ENCODE data around the gene TMF1. TPM values are rescaled to one million over a fixed set of nuclear protein-coding genes. Genes with fewer than 3 reads are reported as not detected.

The TMF1 gene
- total RNA-seq, 2 donors from 2014 or later = 68.1 to 84.5 TPM

DNA sequence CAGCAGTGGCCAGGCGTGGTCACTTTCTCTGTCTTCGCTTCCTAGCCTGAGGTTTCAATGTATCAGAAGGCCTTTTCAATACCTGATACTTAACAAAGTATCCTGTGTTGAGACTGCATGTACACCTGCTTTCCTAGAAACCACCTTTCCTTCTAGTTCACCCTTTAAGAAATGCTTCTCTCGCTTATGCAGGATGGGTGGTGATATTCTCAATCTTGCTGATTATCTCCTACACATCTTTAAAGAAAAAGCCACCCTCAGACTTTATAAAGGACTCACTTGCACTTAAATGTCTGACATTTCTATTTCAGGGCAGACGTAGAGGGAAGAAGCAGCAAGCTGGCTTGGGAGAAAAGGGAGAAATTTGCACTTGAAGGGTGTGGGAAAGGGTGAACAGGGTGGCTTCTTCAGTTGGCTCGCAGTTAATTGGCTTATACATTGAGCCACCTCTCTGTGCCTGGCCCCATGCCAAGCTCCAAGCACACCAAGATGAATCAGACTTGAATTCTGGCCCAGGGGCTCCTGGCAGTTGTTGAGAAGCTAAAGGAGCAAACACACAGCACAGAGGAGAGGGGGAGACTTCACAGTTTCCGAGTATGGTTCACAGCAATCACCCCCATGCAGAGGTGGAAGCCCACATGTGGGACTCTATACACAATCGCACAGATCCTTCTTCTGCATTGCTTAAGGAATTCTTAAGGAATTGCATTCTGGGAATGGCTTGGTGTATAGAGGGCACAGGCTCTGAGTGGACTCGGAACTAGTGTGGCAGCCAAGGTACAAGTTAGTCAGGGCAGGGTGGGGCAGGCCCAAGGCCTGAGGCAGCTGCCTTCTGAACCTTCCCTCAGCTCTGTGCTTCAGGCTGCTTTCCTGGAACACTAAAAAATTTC is 33.9 kb upstream of the TMF1 start:
- no peaks in the 10 kb centered on the region for H3K9me3 ChIP-seq (ENCODE audit: control insufficient read depth, low read length, poor library complexity, severe bottlenecking)
- ATAC-seq (no peak), DNase-seq (peak; percentile 29 to 52 (median 39))
- H3K27ac Mint-ChIP-seq = peak overlapping the region; percentile 97
- H3K27me3 Mint-ChIP-seq = no peaks in the 10 kb centered on the region
- H3K36me3 Mint-ChIP-seq (ENCODE audit: low read depth) = peaks cover 4% of the 10 kb centered on the region
- peak overlapping the region; percentile 96 for H3K4me3 Mint-ChIP-seq
- peaks cover 59% of the 10 kb centered on the region for H3K4me1 Mint-ChIP-seq

DNA sequence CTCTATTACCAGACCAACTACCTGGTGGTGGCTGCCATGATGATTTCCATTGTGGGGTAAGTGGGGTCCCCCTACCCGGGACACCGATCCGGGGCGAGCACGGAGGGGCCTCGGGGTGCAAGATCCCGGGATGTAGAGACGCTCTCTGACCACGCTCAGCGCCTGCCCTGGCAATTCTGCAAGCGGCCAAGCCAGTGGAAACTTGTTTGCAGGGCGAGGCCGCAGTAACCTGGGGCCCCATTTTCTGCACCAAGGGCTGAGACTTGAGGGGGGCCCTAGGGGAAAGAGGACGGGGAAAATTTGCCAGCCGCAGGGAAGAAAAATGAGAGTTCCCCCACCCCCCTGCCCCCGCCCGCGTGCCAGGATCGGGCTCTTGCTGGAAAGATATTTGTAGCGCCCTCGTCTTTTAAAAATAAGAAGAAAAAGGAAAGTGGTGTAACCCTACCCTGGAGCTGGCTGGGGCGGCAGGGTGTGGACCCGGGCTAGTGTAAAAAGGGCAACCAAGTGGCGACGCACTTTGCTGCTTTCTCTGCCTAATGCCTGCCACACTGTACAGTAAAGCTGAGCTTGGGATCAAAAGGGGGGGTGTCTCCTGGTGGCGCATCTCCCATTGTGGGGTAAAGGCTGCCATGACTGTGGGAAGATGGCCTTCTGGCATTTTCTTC is 33.2 kb upstream of the TMF1 start:
- ATAC-seq (peak; percentile 6), DNase-seq (no peak)
- H3K9me3 ChIP-seq (ENCODE audit: control insufficient read depth, low read length, poor library complexity, severe bottlenecking) = no peaks in the 10 kb centered on the region
- peak overlapping the region; percentile 96 for H3K4me3 Mint-ChIP-seq
- H3K4me1 Mint-ChIP-seq = peaks cover 54% of the 10 kb centered on the region
- peak overlapping the region; percentile 97 for H3K27ac Mint-ChIP-seq
- peaks cover 4% of the 10 kb centered on the region for H3K36me3 Mint-ChIP-seq (ENCODE audit: low read depth)
- no peaks in the 10 kb centered on the region for H3K27me3 Mint-ChIP-seq

- H3K27me3 Mint-ChIP-seq = no peaks in the 10 kb centered on the region
- DNase-seq (peak; percentile 77 to 84 (median 79)), ATAC-seq (peak; percentile 73)
- peaks cover 4% of the 10 kb centered on the region for H3K36me3 Mint-ChIP-seq (ENCODE audit: low read depth)
- H3K4me3 Mint-ChIP-seq = peak within 1 kb of the TSS; percentile 96
- H3K4me1 Mint-ChIP-seq = peaks cover 47% of the 10 kb centered on the region
- peak within 1 kb of the TSS; percentile 97 for H3K27ac Mint-ChIP-seq
- H3K9me3 ChIP-seq (ENCODE audit: control insufficient read depth, low read length, poor library complexity, severe bottlenecking) = no peaks in the 10 kb centered on the region
Measured at GRCh38 chr3:69084326-69085167, 32.4 kb upstream of the TMF1 start, which contains the start of gene ARL6IP5. Gene ARL6IP5, plus strand, starts transcription at chr3:69084937. Its CDS starts 111 bp downstream, at chr3:69085048.

GRCh38 chr3:69082805-69083204 is 30.7 kb upstream of the TMF1 start:
- Mint-ChIP-seq H3K27ac (peak overlapping the region; percentile 97), H3K4me1 (peaks cover 47% of the 10 kb centered on the region)

GRCh38 chr3:69082361-69082760 is 30.2 kb upstream of the TMF1 start:
- Mint-ChIP-seq H3K27ac (peak overlapping the region; percentile 97), H3K4me1 (peaks cover 49% of the 10 kb centered on the region), H3K36me3 (ENCODE audit: low read depth) (no peaks in the 10 kb centered on the region), H3K27me3 (no peaks in the 10 kb centered on the region), H3K4me3 (peak overlapping the region; percentile 80)
- no peak for DNase-seq
- H3K9me3 ChIP-seq (ENCODE audit: control insufficient read depth, low read length, poor library complexity, severe bottlenecking) = no peaks in the 10 kb centered on the region
- no peak for ATAC-seq

More at GRCh38 chr3:69082805-69083204, 30.7 kb upstream of the TMF1 start:
- H3K9me3 ChIP-seq (ENCODE audit: control insufficient read depth, low read length, poor library complexity, severe bottlenecking) = no peaks in the 10 kb centered on the region
- H3K4me3 Mint-ChIP-seq = peak overlapping the region; percentile 80
- peak; percentile 62 for ATAC-seq
- DNase-seq = peak; percentile 38 to 54 (median 43)
- no peaks in the 10 kb centered on the region for H3K27me3 Mint-ChIP-seq
- H3K36me3 Mint-ChIP-seq (ENCODE audit: low read depth) = no peaks in the 10 kb centered on the region

- peak overlapping the region; percentile 33 for H3K4me3 Mint-ChIP-seq
- peak overlapping the region; percentile 97 for H3K27ac Mint-ChIP-seq
- no peaks in the 10 kb centered on the region for H3K36me3 Mint-ChIP-seq (ENCODE audit: low read depth)
- H3K27me3 Mint-ChIP-seq = no peaks in the 10 kb centered on the region
- ATAC-seq (no peak), DNase-seq (no peak)
- peaks cover 47% of the 10 kb centered on the region for H3K4me1 Mint-ChIP-seq
- H3K9me3 ChIP-seq (ENCODE audit: control insufficient read depth, low read length, poor library complexity, severe bottlenecking) = no peaks in the 10 kb centered on the region
Measured at GRCh38 chr3:69081583-69082262, 29.6 kb upstream of the TMF1 start.

GRCh38 chr3:69080233-69080920 is 28.2 kb upstream of the TMF1 start, which contains the start of gene UBA3:
Gene UBA3, minus strand, starts transcription at chr3:69080365. Its CDS starts 12 bp downstream, at chr3:69080353.
- peaks cover 45% of the 10 kb centered on the region for H3K4me1 Mint-ChIP-seq
- H3K36me3 Mint-ChIP-seq (ENCODE audit: low read depth) = no peaks in the 10 kb centered on the region
- H3K27ac Mint-ChIP-seq = peak within 1 kb of the TSS; percentile 97
- ATAC-seq (peak; percentile 76), DNase-seq (peak; percentile 83 to 89 (median 87))
- H3K27me3 Mint-ChIP-seq = no peaks in the 10 kb centered on the region
- H3K4me3 Mint-ChIP-seq = peak within 1 kb of the TSS; percentile 93
- H3K9me3 ChIP-seq (ENCODE audit: control insufficient read depth, low read length, poor library complexity, severe bottlenecking) = no peaks in the 10 kb centered on the region

DNA sequence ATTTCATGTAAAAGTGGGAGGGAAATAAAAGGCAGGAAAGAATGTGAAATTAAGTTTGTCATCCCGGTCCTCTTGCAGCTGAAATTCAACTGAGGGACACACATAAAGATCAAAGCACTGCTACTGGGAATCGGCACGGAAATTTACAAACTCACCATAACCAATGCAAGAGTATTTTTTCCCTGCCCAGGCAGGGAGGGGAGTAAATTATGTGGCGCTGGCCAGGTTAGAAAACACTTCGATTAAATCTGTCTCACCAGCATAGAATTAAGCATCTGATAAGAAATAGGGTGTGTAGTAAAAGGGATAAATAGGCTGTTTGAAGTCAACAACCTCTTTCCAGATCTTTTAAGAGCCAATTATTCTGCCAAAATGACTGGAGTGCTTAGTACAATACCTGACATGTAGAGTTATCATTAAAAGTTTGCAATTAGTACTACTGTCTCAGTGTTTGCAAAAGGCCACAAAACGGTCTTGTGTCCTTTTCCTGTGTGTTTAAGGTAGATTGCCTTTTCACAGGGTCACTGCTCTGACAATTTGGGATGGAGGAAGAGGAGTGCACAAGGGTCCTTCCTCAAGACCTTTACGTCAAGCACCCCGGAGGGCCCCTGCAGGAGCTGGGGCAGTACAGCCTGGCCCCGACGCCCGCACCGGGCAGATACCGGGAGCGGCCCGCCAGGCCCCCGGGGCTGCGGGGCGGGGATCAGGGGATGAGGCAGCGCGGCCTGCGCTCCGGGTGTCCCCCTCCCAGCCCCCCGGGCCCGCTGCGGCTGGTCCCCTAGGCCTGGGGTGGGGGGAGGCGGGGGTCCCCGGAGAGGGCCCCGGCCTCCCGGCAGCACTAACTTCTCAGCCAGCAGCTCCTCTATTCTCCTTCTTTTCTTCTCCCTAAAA is 27.4 kb upstream of the TMF1 start:
- H3K9me3 ChIP-seq (ENCODE audit: control insufficient read depth, low read length, poor library complexity, severe bottlenecking) = no peaks in the 10 kb centered on the region
- peak overlapping the region; percentile 93 for H3K4me3 Mint-ChIP-seq
- no peaks in the 10 kb centered on the region for H3K36me3 Mint-ChIP-seq (ENCODE audit: low read depth)
- H3K27me3 Mint-ChIP-seq = no peaks in the 10 kb centered on the region
- H3K27ac Mint-ChIP-seq = peak overlapping the region; percentile 97
- peaks cover 42% of the 10 kb centered on the region for H3K4me1 Mint-ChIP-seq
- DNase-seq (peak in 1 of 3 donors; percentile 22), ATAC-seq (no peak)

- H3K4me3 Mint-ChIP-seq = peak overlapping the region; percentile 19
- ATAC-seq (no peak), DNase-seq (no peak)
- H3K9me3 ChIP-seq (ENCODE audit: control insufficient read depth, low read length, poor library complexity, severe bottlenecking) = no peaks in the 10 kb centered on the region
- H3K36me3 Mint-ChIP-seq (ENCODE audit: low read depth) = peaks cover 13% of the 10 kb centered on the region
- peak overlapping the region; percentile 79 for H3K27ac Mint-ChIP-seq
- H3K27me3 Mint-ChIP-seq = no peaks in the 10 kb centered on the region
- H3K4me1 Mint-ChIP-seq = peaks cover 25% of the 10 kb centered on the region
Measured at GRCh38 chr3:69072928-69073327, 20.8 kb upstream of the TMF1 start.

GRCh38 chr3:69066121-69066520 is 14.0 kb upstream of the TMF1 start:
- no peaks in the 10 kb centered on the region for H3K9me3 ChIP-seq (ENCODE audit: control insufficient read depth, low read length, poor library complexity, severe bottlenecking)
- H3K36me3 Mint-ChIP-seq (ENCODE audit: low read depth) = peaks cover 9% of the 10 kb centered on the region
- H3K4me1 Mint-ChIP-seq = peaks cover 22% of the 10 kb centered on the region
- no peaks in the 10 kb centered on the region for H3K27me3 Mint-ChIP-seq
- no peak for DNase-seq
- ATAC-seq = no peak
- H3K27ac Mint-ChIP-seq = peak overlapping the region; percentile 95
- no peak overlapping the region for H3K4me3 Mint-ChIP-seq

DNA sequence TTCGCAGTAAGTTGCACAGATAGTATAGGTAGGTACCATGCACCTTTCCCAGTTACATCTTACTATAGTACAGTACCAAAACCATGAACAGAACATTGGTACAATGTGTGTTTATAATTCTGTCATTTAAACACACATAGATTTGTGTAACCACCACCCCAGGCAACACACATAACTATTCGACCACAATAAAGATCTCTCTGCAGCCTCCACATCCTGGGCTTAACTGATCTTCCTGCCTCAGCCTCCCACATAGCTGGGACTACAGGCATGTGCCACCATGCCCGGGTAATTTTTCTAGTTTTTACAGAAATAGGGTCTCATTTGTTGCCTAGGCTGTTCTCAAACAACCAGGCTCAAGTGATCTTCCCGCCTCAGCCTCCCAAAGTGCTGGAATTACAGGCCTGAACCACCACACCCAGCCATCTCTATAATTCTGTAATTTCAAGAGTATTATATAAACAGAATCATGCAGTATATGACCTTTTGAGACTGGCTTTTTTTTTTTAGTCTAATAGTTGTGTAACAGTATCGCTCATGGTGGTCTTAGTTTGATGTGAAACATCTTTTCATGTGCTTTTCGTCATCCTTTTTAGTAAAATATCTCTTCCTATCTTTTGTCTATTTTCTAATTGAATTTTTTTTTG is 13.3 kb upstream of the TMF1 start:
- ATAC-seq (peak; percentile 90), DNase-seq (no peak)
- peaks cover 19% of the 10 kb centered on the region for H3K4me1 Mint-ChIP-seq
- H3K27me3 Mint-ChIP-seq = no peaks in the 10 kb centered on the region
- H3K9me3 ChIP-seq (ENCODE audit: control insufficient read depth, low read length, poor library complexity, severe bottlenecking) = no peaks in the 10 kb centered on the region
- peak overlapping the region; percentile 95 for H3K27ac Mint-ChIP-seq
- peaks cover 4% of the 10 kb centered on the region for H3K36me3 Mint-ChIP-seq (ENCODE audit: low read depth)
- H3K4me3 Mint-ChIP-seq = peak overlapping the region; percentile 57
